PC-3 (cell line): ENCODE results near the gene DUXB. TPM values are rescaled to one million over a fixed set of nuclear protein-coding genes. Genes with fewer than 3 reads are reported as not detected.
A peak's percentile ranks its signal among the peaks of the same experiment; 100 is the strongest.

Experiments
- ATAC-seq: fragments of 200-7000 bp; cut with Tn5 transposase; 2 replicates; pipeline ENCODE4 v1.9.1; 2020; ENCODE audit warnings: mild to moderate bottlenecking, moderate library complexity
- BruUV-seq: library from RNA; stranded (reverse); fragments of 400-500 nt; replicated peaks from 2 replicates; lab custom pipeline; 2021; lab: Mats Ljungman, UMichigan
- CTCF ChIA-PET: fragments of 300-600 bp; sonication (Branson Sonifier 250); formaldehyde crosslinking; loops from one replicate; lab custom pipeline; 2022; ENCODE audit warnings: antibody characterized with exemption; lab: Charles Lee
- POLR2A ChIA-PET: fragments of 300-600 bp; sonication (Branson Sonifier 250); formaldehyde crosslinking; loops from one replicate; lab custom pipeline; 2022; ENCODE audit warnings: antibody characterized with exemption; ENCODE audit not compliant: unreplicated experiment; lab: Charles Lee
- DNase-seq: peaks from one replicate; pipeline ENCODE4 v3.0.0-alpha.2; 2015
- H2AFZ ChIP-seq: fragments of 300-600 bp; sonication (generic); 2 replicates; pipeline ENCODE4 v1.6.0; 2016; ENCODE audit warnings: antibody characterized with exemption, low read length
- H3F3A ChIP-seq: fragments of 300-600 bp; sonication (generic); one replicate; pipeline ENCODE4 v1.6.0; 2017; ENCODE audit warnings: antibody characterized with exemption, low read length, control low read depth, mild to moderate bottlenecking; ENCODE audit not compliant: unreplicated experiment
- H3K27ac ChIP-seq: fragments of 300-600 bp; sonication (generic); 2 replicates; pipeline ENCODE4 v1.5.1; 2016; ENCODE audit warnings: mild to moderate bottlenecking, low read length
- H3K27me3 ChIP-seq: fragments of 300-600 bp; sonication (generic); 2 replicates; pipeline ENCODE4 v1.6.1; 2016; ENCODE audit warnings: low read length, mixed read lengths
- H3K36me3 ChIP-seq: fragments of 300-600 bp; sonication (generic); 2 replicates; pipeline ENCODE4 v1.6.1; 2016; ENCODE audit warnings: low read depth, mixed run types, low read length, mixed read lengths
- H3K4me1 ChIP-seq: fragments of 300-600 bp; sonication (generic); 2 replicates; pipeline ENCODE4 v1.5.1; 2016; ENCODE audit warnings: low read length; ENCODE audit not compliant: insufficient read depth
- H3K4me2 ChIP-seq: fragments of 300-600 bp; sonication (generic); 2 replicates; pipeline ENCODE4 v1.6.0; 2016; ENCODE audit warnings: low read length
- H3K4me3 ChIP-seq: fragments of 300-600 bp; sonication (generic); 2 replicates; pipeline ENCODE4 v1.5.1; 2016; ENCODE audit warnings: mild to moderate bottlenecking, low read length, mixed read lengths
- H3K79me2 ChIP-seq: fragments of 300-600 bp; sonication (generic); 2 replicates; pipeline ENCODE4 v1.6.1; 2017; ENCODE audit warnings: low read length, mixed read lengths
- H3K9ac ChIP-seq: fragments of 300-600 bp; sonication (generic); 2 replicates; pipeline ENCODE4 v1.6.0; 2016; ENCODE audit warnings: mild to moderate bottlenecking, low read length
- H3K9me2 ChIP-seq: fragments of 300-600 bp; sonication (generic); replicated peaks from 2 replicates; pipeline ENCODE4 v1.6.1; 2016; ENCODE audit warnings: mixed run types, low read length, mixed read lengths
- H3K9me3 ChIP-seq: fragments of 300-600 bp; sonication (generic); 2 replicates; pipeline ENCODE4 v1.6.1; 2016; ENCODE audit warnings: low read length, mixed read lengths
- H4K20me1 ChIP-seq: fragments of 300-600 bp; sonication (generic); 2 replicates; pipeline ENCODE4 v1.6.1; 2016; ENCODE audit warnings: low read length, mixed read lengths
- EZH2 ChIP-seq: fragments of 300-600 bp; sonication (generic); IDR thresholded peaks from one replicate; pipeline ENCODE4 v1.6.1; 2017; ENCODE audit warnings: antibody characterized with exemption, mild to moderate bottlenecking, low read length; ENCODE audit not compliant: unreplicated experiment
- EZH2phosphoT487 ChIP-seq: fragments of 300-600 bp; sonication (generic); IDR thresholded peaks from 2 replicates; pipeline ENCODE4 v1.6.1; 2018; ENCODE audit warnings: mild to moderate bottlenecking, antibody characterized with exemption, low read length, borderline replicate concordance
- intact Hi-C: fragments of 100-400 bp; cut with micrococcal nuclease; formaldehyde crosslinking; loops from 2 replicates; pipeline ENCODE4 v1.9.0; 2023
- total RNA-seq: library from RNA; depleted of rRNA; stranded (reverse); fragments of >200 nt; gene quantifications from 2 replicates; pipeline ENCODE4 v1.2.3, GENCODE V29; 2014
- TF ChIP-seq, protein P1 (sequence below): fragments of 300-600 bp; sonication (generic); conservative IDR thresholded peaks from 2 replicates; pipeline ENCODE4 v1.5.1; 2017; ENCODE audit warnings: antibody characterized with exemption, low read depth, mild to moderate bottlenecking, low read length

Gene DUXB
- total RNA-seq, 1 experiment from 2014 or later, result not detected

DNA sequence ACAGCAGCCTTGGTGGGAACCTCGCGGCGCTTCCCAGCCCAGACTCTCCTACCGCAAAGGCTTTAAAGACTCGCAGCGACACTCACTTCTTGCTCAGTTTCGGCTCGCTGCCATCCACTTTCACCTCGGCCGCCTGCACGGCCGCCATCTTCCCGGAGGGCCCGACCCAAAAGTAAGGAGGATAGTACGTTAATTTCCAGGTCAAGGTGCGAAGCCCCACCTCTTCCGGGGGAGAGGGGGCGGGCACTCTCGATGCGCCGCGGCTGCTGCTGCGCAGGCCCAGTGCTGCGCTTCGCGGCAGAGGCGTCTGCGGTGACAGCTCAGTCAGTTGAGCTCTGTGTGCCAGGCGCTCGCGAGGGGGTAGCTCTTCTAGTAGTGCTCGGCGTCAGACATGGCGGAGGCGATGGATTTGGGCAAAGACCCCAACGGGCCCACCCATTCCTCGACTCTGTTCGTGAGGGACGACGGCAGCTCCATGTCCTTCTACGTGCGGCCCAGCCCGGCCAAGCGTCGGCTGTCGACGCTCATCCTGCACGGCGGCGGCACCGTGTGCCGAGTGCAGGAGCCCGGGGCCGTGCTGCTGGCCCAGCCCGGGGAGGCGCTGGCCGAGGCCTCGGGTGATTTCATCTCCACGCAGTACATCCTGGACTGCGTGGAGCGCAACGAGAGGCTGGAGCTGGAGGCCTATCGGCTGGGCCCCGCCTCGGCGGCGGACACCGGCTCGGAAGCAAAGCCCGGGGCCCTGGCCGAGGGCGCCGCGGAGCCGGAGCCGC, 53.6 kb downstream of the DUXB start, which contains the start of the genes KARS1 and TERF2IP:
Gene KARS1, minus strand, starts transcription at position 174 of the 773 bp plus-strand sequence. Its CDS starts 26 bp downstream, at position 148.
Gene TERF2IP, plus strand, starts transcription at position 282 of the 773 bp plus-strand sequence. Its CDS starts 110 bp downstream, at position 392.
- Histone ChIP-seq H3K9me3 (no peaks in the 10 kb centered on the region), H3K27ac (peak within 1 kb of the TSS; percentile 50), H4K20me1 (peaks cover 30% of the 10 kb centered on the region; the same call in 1 of the 2 replicates), H3K4me1 (peaks cover 21% of the 10 kb centered on the region), H3K4me3 (peak within 1 kb of the TSS; percentile 100), H3K9ac (peak within 1 kb of the TSS; percentile 99), H3K9me2 (no peaks in the 10 kb centered on the region), H3K4me2 (peak within 1 kb of the TSS; percentile 83), H3K36me3 (peaks cover 20% of the 10 kb centered on the region), H3F3A (no peaks in the 10 kb centered on the region), H3K27me3 (no peaks in the 10 kb centered on the region), H3K79me2 (peaks cover 95% of the 10 kb centered on the region), H2AFZ (peak within 1 kb of the TSS; percentile 81)
- ATAC-seq, result peak; percentile 91
- ChIA-PET POLR2A (interaction anchor here (0.5 to 1.5 kb wide), 6 partner anchors 21 to 1657 kb away, joined by 3 to 9 read pairs (median 3); partner anchors contain the start of gene ADAT1), CTCF (interaction anchor here (0.5 to 1.0 kb wide), 2 partner anchors 27 to 130 kb away, joined by 3 to 7 read pairs; no protein-coding TSS in a partner anchor)
- DNase-seq, result peak; percentile 90
- BruUV-seq, result no TSS peak
- no peak for TF ChIP-seq EZH2
- TF ChIP-seq EZH2phosphoT487, result no peak
- TF ChIP-seq, protein P1, sequence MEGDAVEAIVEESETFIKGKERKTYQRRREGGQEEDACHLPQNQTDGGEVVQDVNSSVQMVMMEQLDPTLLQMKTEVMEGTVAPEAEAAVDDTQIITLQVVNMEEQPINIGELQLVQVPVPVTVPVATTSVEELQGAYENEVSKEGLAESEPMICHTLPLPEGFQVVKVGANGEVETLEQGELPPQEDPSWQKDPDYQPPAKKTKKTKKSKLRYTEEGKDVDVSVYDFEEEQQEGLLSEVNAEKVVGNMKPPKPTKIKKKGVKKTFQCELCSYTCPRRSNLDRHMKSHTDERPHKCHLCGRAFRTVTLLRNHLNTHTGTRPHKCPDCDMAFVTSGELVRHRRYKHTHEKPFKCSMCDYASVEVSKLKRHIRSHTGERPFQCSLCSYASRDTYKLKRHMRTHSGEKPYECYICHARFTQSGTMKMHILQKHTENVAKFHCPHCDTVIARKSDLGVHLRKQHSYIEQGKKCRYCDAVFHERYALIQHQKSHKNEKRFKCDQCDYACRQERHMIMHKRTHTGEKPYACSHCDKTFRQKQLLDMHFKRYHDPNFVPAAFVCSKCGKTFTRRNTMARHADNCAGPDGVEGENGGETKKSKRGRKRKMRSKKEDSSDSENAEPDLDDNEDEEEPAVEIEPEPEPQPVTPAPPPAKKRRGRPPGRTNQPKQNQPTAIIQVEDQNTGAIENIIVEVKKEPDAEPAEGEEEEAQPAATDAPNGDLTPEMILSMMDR, result no peak
- intact Hi-C loops, result loop anchor here (2.0 to 5.0 kb wide), 2 partner anchors 25 to 90 kb away; partner anchors contain the start of genes ADAT1 and TMEM231

DNA sequence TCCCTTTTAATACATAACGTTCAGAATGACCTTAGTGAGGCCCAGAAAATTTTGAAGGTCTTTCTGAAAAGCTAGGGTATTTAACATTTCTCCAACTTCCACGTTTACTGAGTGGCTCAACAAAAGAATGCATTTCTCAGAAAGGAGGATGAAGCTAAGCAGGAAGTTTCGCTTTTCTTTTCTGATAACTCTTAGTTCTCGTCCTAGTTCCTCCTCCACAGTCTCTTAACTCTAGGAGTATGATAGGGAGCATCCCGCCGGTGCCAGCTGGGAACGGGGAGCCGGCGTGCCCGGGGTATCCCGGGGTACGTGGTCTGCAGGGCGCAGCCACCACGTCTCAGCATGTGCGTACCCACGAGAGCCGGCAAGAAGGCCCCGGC, 54.2 kb downstream of the DUXB start:
- H3K79me2 ChIP-seq, result peaks cover 95% of the 10 kb centered on the region
- H2AFZ ChIP-seq, result peak overlapping the region; percentile 81
- DNase-seq (no peak), ATAC-seq (peak; percentile 14)
- peaks cover 21% of the 10 kb centered on the region for H3K4me1 ChIP-seq
- H4K20me1 ChIP-seq, result peaks cover 29% of the 10 kb centered on the region; the same call in 1 of the 2 replicates
- peak overlapping the region; percentile 100 for H3K4me3 ChIP-seq
- H3K9me2 ChIP-seq, result no peaks in the 10 kb centered on the region
- ChIA-PET CTCF (interaction anchor here (0.5 to 1.0 kb wide), 2 partner anchors 26 to 129 kb away, joined by 3 to 7 read pairs; no protein-coding TSS in a partner anchor), POLR2A (interaction anchor here (0.5 to 1.5 kb wide), 3 partner anchors 21 to 1349 kb away, joined by 3 to 9 read pairs (median 5); partner anchors contain the start of gene ADAT1)
- peak overlapping the region; percentile 99 for H3K9ac ChIP-seq
- H3K9me3 ChIP-seq, result no peaks in the 10 kb centered on the region
- H3K27me3 ChIP-seq, result no peaks in the 10 kb centered on the region
- intact Hi-C loops, result loop anchor here (2.0 to 5.0 kb wide), 2 partner anchors 24 to 90 kb away; partner anchors contain the start of genes ADAT1 and TMEM231
- TF ChIP-seq EZH2phosphoT487 (no peak), EZH2 (no peak)
- TF ChIP-seq, protein P1, result no peak
- peaks cover 20% of the 10 kb centered on the region for H3K36me3 ChIP-seq
- TSS peak; percentile 65 for BruUV-seq
- no peaks in the 10 kb centered on the region for H3F3A ChIP-seq
- H3K4me2 ChIP-seq, result peak overlapping the region; percentile 83
- peak overlapping the region; percentile 50 for H3K27ac ChIP-seq
